Activated T-cell treated with anti-CD3 and anti-CD28 coated beads for 1 hour (primary cell): ENCODE results near the gene IL19.
"Not testable (repeated sequence)": the region's sequence is repeated elsewhere in the genome, so short reads cannot be mapped to it uniquely, and the experiment has no call there.

Experiments
- DNase-seq: peaks from one replicate; pipeline ENCODE4 v3.0.0-alpha.2; 2020; ENCODE audit warnings: low read depth

Gene IL19

DNA sequence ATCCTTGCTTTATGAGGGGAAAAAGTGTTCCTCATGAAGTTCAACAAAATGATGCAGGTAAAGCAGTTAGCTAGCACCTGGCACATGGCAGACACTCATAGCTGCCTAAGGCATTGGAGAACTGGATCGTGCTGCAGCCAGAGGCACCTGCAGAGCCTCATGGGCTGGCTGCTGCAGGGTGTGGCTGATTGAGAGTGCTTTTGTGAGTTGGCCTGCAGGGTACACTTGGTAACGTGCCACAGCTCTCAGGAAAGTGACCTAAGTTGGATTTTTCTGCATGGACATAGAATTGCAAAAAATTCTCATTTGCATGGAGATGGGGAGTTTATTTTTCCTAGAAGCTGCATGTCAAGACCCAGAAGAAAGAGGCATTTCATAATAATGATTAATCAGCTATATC is 63.2 kb downstream of the IL19 start:
- DNase-seq, result no peak

GRCh38 chr1:206834217-206834616 is 63.6 kb downstream of the IL19 start:
- no peak for DNase-seq

DNA sequence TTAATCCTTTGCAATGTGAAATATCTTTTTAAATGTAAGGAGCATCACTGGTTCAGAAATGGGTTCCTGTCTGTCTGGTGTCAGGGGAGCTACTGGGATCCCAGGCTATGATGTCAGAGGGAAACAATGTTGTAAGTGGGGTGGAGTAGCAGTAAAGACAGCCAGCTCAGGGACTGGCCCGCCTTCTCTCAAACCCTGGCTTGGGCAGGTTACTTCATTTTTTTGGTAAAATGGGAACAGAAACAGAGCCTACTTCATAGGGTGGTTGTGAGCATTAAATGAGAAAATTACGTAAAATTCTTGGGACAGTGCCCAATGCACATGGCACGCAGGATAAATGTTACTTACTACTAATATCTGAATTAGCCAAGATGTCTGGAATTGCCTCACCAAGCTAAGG is 64.1 kb downstream of the IL19 start:
- no peak for DNase-seq

- no peak for DNase-seq
These were observed 64.6 kb downstream of the IL19 start for GRCh38 chr1:206835186-206835585.

DNA sequence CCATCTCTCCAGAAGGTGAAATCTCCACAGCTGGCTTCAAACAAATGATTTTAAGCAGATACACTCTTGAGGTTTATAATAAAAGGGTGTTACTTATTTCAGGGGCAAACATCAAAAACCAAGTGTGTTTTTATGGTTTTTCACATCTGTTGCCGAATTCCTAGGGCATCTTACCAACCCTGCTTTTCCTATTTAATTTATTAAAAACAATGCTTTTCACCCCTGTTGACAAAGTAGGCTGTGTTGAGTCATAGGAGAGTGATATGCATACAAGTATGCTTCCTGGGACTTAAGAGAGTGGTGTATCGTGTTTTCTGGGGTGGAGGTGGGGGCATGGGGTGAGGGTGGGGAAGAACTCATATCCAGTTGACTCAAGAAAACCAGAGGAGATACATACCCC is 65.5 kb downstream of the IL19 start:
- DNase-seq, result no peak

GRCh38 chr1:206839006-206839560 is 68.5 kb downstream of the IL19 start:
- DNase-seq, result no peak

DNA sequence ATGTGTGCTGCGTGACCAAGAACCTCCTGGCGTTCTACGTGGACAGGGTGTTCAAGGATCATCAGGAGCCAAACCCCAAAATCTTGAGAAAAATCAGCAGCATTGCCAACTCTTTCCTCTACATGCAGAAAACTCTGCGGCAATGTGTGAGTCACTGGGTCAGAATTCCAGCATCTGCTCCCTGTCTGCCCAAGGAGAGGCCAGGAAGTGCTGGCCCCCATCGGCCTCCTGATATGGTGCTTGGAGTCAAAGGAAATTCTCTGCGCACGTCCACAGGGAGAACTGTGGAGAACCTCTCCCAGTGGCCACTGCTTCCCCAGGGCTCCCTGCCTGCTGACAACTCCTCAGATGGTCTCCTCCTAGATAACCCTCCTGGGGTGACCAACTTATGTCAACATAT is 69.3 kb downstream of the IL19 start:
- DNase-seq, result no peak

- no peak for DNase-seq
These were observed 71.2 kb downstream of the IL19 start for GRCh38 chr1:206841609-206842323.

DNA sequence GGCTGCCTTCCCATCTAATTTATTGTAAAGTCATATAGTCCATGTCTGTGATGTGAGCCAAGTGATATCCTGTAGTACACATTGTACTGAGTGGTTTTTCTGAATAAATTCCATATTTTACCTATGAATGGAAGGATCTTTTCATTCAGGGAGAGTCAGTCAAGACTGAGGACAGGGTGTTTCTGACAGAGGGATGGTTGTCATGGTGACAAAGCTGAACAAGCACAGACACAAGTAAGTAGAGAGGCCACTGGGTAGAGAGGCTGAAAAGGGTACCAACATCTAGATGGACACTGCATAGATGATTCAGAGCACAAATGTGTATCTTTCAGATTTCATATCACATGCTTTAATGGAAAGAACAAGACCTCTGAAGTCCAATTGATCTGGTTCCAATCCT is 72.3 kb downstream of the IL19 start:
- no peak for DNase-seq

GRCh38 chr1:206843626-206844025 is 73.1 kb downstream of the IL19 start:
- no peak for DNase-seq

DNA sequence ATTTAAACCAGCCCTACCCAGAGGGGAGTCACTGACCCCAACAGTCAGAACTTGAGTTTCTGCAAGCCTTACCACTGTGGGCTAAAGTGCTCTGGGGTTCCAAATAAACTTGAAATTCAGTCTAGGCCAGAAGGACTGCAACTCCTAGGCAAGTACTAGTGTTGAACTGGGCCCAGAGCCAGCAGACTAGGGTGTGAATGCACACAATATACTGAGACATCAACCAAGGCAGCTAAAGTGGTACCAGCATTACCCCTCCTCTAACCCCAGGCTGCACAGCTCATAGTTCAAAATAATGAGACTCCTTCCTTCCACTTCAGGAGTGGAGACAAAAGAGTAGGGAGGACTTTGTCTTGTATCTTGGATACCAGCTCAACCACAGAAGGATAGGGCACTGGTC is 75.9 kb downstream of the IL19 start:
- DNase-seq, result no peak

GRCh38 chr1:206847337-206847834 is 76.8 kb downstream of the IL19 start:
- no peak for DNase-seq

DNA sequence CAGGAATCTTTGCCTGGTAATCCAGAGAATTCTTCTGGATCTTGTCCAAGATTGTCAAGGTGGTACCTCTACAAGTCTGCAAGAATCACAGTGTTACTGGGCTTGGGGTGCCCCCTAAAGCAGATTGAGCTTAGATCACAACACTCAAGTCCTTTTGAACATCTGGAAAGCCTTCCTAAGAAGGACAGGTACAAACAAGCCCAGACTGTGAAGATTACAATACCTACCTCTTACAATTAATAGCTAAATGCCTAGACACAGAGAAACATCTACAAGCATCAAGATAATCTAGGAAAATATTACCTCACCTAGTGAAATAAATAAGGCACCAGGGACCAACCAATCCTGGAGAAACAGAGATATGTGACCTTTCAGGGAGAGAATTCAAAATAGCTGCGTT is 77.4 kb downstream of the IL19 start:
- DNase-seq, result no peak

DNA sequence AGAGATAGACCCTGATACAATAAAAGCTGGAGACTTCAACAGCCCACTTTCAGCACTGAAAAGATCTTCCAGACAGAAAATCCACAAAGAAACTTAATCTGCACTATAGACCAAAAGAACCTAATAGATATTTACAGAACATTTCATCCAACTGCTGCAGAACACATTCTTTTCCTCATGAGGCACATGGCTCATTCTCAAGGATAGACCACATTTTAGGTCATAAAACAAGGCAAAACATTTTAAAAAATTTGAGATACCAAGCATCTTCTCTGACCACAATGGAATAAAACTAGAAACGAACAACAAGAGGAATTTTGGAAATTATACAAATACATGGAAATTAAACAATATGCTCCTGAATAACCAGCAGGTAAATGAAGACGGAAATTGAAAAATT is 79.8 kb downstream of the IL19 start:
- DNase-seq, result no peak

DNA sequence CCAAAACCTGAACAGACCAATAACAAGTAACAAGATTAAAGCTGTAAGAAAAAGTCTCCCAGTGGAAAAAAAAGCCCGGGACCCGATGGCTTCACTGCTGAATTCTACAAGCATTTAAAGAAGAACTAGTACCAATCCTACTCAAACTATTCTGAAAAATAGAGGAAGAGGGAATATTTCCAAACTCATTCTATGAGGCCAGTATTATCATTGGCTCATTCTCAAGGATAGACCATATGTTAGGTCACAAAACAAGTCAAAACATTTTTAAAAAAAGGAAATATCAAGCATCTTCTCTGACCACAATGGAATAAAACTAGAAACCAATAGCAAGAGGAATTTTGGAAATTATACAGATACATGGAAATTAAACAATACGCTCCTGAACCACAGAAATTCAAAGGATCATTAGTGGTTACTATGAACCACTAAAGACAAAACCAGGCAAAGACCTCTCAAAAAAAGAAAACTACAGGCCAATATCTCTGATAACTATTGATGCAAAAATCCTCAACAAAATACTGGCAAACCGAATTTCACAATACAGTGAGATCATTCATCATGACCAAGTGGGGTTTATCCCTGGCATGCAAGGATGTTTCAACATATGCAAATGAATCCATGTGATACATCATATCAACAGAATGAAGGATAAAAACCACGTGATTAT is 80.9 kb downstream of the IL19 start:
- no peak for DNase-seq

- not testable (repeated sequence) for DNase-seq
These were observed 82.1 kb downstream of the IL19 start for GRCh38 chr1:206852662-206853061.

GRCh38 chr1:206853696-206854095 is 83.1 kb downstream of the IL19 start:
- not testable (repeated sequence) for DNase-seq

- DNase-seq, result no peak
These were observed 84.0 kb downstream of the IL19 start for GRCh38 chr1:206854401-206855129.

DNA sequence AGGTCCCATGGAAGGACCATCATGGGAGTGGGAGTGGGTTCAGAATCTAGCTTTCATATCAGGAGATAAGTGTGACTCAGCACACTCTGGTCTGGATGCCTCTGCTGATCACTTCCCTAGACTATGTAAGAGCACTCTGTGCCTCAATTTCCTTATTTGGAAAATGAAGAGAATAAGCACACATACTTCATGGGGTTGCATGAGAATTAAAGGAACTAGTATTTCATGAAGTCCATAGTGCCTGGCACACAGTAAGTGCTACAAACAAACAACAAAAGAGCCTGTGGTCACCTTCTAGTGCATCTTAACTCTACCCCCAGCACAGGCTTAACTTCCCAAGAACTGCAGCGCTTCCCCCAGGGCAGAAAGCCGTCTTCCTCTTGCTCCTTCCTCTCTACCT is 85.3 kb downstream of the IL19 start:
- DNase-seq, result no peak

- no peak for DNase-seq
These were observed 86.3 kb downstream of the IL19 start for GRCh38 chr1:206856674-206857464.

- no peak for DNase-seq
These were observed 88.5 kb downstream of the IL19 start for GRCh38 chr1:206859082-206859521.

DNA sequence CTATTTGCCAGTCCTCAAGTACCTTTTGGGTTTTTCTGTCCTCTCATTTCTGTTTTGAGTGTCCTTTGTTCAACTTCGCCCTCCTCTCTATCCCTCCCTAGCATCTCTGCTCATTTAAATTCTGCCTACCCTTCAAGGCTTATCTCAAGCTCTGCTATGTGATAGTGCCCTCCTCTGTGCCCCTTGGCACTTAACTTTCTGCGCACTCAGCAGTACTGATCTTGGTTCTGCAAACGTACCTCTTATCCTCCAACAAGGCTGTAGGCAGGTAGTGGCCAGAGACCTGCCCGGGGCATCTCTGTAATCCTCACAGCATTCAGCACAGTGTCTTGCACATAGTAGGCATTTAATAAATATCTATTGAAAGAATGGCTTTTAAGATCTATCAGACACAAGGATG is 89.6 kb downstream of the IL19 start:
- DNase-seq, result no peak
